GM12865 (cell line): ENCODE results near the gene SGCB.
A peak's percentile ranks its signal among the peaks of the same experiment; 100 is the strongest.

ENCODE experiments used
- DNase-seq: peaks from one replicate; pipeline ENCODE4 v3.0.0; 2010; ENCODE audit warnings: low read depth
- H3K4me3 ChIP-seq: 2 replicates; pipeline ENCODE4 v1.5.1; 2011; ENCODE audit warnings: mild to moderate bottlenecking, low read depth, low read length, control low read depth
- CTCF ChIP-seq: IDR thresholded peaks from 2 replicates; pipeline ENCODE4 v1.5.1; 2011; ENCODE audit warnings: low read length, control low read depth, low read depth, inconsistent platforms; ENCODE audit not compliant: insufficient read depth; ENCODE audit errors: missing control alignments

Gene SGCB

GRCh38 chr4:52059372-52059771 is 21.3 kb upstream of the SGCB start:
- DNase-seq, result no peak
- H3K4me3 ChIP-seq, result no peak overlapping the region
- TF ChIP-seq CTCF, result no peak

GRCh38 chr4:52058275-52058674 is 20.2 kb upstream of the SGCB start:
- no peak overlapping the region for H3K4me3 ChIP-seq
- DNase-seq, result no peak
- TF ChIP-seq CTCF, result no peak

GRCh38 chr4:52057196-52057595 is 19.1 kb upstream of the SGCB start:
- H3K4me3 ChIP-seq, result no peak overlapping the region
- no peak for DNase-seq
- TF ChIP-seq CTCF, result no peak

- no peak overlapping the region for H3K4me3 ChIP-seq
- TF ChIP-seq CTCF, result no peak
- no peak for DNase-seq
Observed at GRCh38 chr4:52054254-52054653, 16.2 kb upstream of the SGCB start.

GRCh38 chr4:52052475-52052780 is 14.3 kb upstream of the SGCB start:
- peak; percentile 53 for DNase-seq
- no peak for TF ChIP-seq CTCF
- H3K4me3 ChIP-seq, result peak overlapping the region; percentile 62

GRCh38 chr4:52051615-52052474 is 13.7 kb upstream of the SGCB start:
- peak; percentile 52 for DNase-seq
- H3K4me3 ChIP-seq, result peak overlapping the region; percentile 62
- no peak for TF ChIP-seq CTCF

- DNase-seq, result peak; percentile 9
- peak within 1 kb of the TSS; percentile 62 for H3K4me3 ChIP-seq
- TF ChIP-seq CTCF, result no peak
Observed at GRCh38 chr4:52051213-52051614, 13.1 kb upstream of the SGCB start, which contains the start of gene SPATA18. Gene SPATA18 (plus strand): TSS chr4:52051304. CDS start chr4:52051705, 401 bp downstream.
